OCI-LY7 (cell line): Measurements from ENCODE around the gene CSNK1G1. TPM values are rescaled to one million over a fixed set of nuclear protein-coding genes. Genes with fewer than 3 reads are reported as not detected.

ENCODE experiments used
- BruUV-seq: library from RNA; stranded (reverse); fragments of 400-500 nt; replicated peaks from 2 replicates; lab custom pipeline; 2021; lab: Mats Ljungman, UMichigan
- CTCF ChIA-PET: fragments of 300-600 bp; sonication (Branson Sonifier 250); formaldehyde crosslinking; loops from one replicate; lab custom pipeline; 2022; ENCODE audit warnings: antibody characterized with exemption; ENCODE audit not compliant: unreplicated experiment; lab: Charles Lee
- POLR2A ChIA-PET: fragments of 300-600 bp; sonication (Branson Sonifier 250); formaldehyde crosslinking; loops from one replicate; lab custom pipeline; 2022; ENCODE audit warnings: antibody characterized with exemption; lab: Charles Lee
- DNase-seq: peaks from one replicate; pipeline ENCODE4 v3.0.0-alpha.2; 2015; ENCODE audit warnings: low spot score
- H2AFZ ChIP-seq: fragments of 200-600 bp; sonication (generic), shearing (Covaris generic); 2 replicates; pipeline ENCODE4 v1.6.1; 2014; ENCODE audit warnings: mild to moderate bottlenecking, antibody characterized with exemption, low read length, moderate library complexity
- H3K27ac ChIP-seq: fragments of 200-600 bp; sonication (generic); 2 replicates; pipeline ENCODE4 v1.5.1; 2014; ENCODE audit warnings: mixed run types, low read depth, mild to moderate bottlenecking, moderate library complexity, low read length, inconsistent platforms; ENCODE audit not compliant: poor library complexity, severe bottlenecking
- H3K36me3 ChIP-seq: fragments of 200-600 bp; sonication (generic); 2 replicates; pipeline ENCODE4 v1.6.1; 2014; ENCODE audit warnings: mild to moderate bottlenecking, antibody characterized with exemption, low read length, moderate library complexity, mixed read lengths; ENCODE audit not compliant: insufficient read depth
- H3K4me1 ChIP-seq: fragments of 200-600 bp; sonication (generic); 2 replicates; pipeline ENCODE4 v1.5.1; 2014; ENCODE audit warnings: mild to moderate bottlenecking, low read length; ENCODE audit not compliant: insufficient read depth, poor library complexity, severe bottlenecking
- H3K4me2 ChIP-seq: fragments of 200-600 bp; sonication (generic); 2 replicates; pipeline ENCODE4 v1.6.1; 2014; ENCODE audit warnings: mild to moderate bottlenecking, low read length
- H3K4me3 ChIP-seq: fragments of 200-600 bp; sonication (generic); 2 replicates; pipeline ENCODE4 v1.5.1; 2014; ENCODE audit warnings: mild to moderate bottlenecking, low read depth, low read length; ENCODE audit not compliant: poor library complexity, severe bottlenecking
- H3K79me2 ChIP-seq: fragments of 200-600 bp; sonication (generic); 2 replicates; pipeline ENCODE4 v1.6.1; 2016; ENCODE audit warnings: low read depth, mild to moderate bottlenecking, low read length, moderate library complexity, mixed read lengths; ENCODE audit not compliant: insufficient read depth
- H3K9me2 ChIP-seq: fragments of 200-600 bp; sonication (generic); 2 replicates; pipeline ENCODE4 v1.6.1; 2016; ENCODE audit warnings: mild to moderate bottlenecking, low read length, mixed read lengths; ENCODE audit not compliant: insufficient read depth
- H3K9me3 ChIP-seq: fragments of 200-600 bp; sonication (generic); 2 replicates; pipeline ENCODE4 v1.6.1; 2014; ENCODE audit warnings: mild to moderate bottlenecking, mixed run types, low read length, mixed read lengths
- H4K20me1 ChIP-seq: fragments of 200-600 bp; sonication (generic); 2 replicates; pipeline ENCODE4 v1.6.1; 2014; ENCODE audit warnings: mild to moderate bottlenecking, antibody characterized with exemption, low read length, moderate library complexity, mixed read lengths; ENCODE audit not compliant: insufficient read depth
- EZH2phosphoT487 ChIP-seq: fragments of 200-600 bp; sonication (generic); IDR thresholded peaks from 2 replicates; pipeline ENCODE4 v1.6.1; 2018; ENCODE audit warnings: low read depth, borderline replicate concordance, mild to moderate bottlenecking, mixed run types, antibody characterized with exemption, low read length, moderate library complexity, mixed read lengths
- intact Hi-C: fragments of 100-400 bp; cut with micrococcal nuclease; formaldehyde crosslinking; loops from one replicate; pipeline ENCODE4 v1.10.0; 2022; ENCODE audit not compliant: unreplicated experiment
- total RNA-seq, 2 experiments: library from RNA; depleted of rRNA in 1 of 2; stranded (reverse); fragments of >200 nt in 1 of 2; shearing (Covaris generic) in 1 of 2; gene quantifications; 2 replicates each; pipeline ENCODE4 v1.2.3, GENCODE V29; 2014 to 2022
- TF ChIP-seq, protein P1 (sequence below): fragments of 200-600 bp; sonication (generic); conservative IDR thresholded peaks from 2 replicates; pipeline ENCODE4 v1.5.1; 2014; ENCODE audit warnings: mild to moderate bottlenecking, antibody characterized with exemption, low read length, moderate library complexity, mixed read lengths

CSNK1G1 gene
- total RNA-seq, 2 experiments from 2014 or later, result 8.8 to 14.1 TPM

DNA sequence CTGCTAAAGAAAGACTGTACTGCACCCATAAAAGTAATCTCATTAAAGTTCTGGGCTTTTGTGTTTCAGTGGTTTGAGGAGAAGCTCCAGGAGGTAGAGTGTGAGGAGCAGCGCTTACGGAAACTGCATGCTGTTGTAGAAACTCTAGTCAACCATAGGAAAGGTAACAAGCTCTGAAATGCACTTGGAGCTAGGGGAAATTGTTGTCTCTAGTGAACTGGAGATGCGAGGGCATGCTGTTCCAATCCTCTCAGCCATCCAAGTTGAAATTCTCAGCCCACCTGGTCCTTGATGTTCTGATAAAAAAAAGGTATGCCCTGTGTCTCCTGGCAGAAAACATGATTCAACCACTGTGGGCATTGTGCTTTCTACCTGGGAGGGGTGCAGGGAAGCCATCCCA is 225.8 kb downstream of the CSNK1G1 start:
- DNase-seq, result no peak
- Histone ChIP-seq H3K79me2 (no peaks in the 10 kb centered on the region), H3K4me2 (no peak overlapping the region), H3K9me2 (no peaks in the 10 kb centered on the region), H4K20me1 (no peaks in the 10 kb centered on the region), H3K9me3 (no peaks in the 10 kb centered on the region), H3K36me3 (peaks cover 91% of the 10 kb centered on the region), H3K27ac (no peak overlapping the region), H3K4me3 (no peak overlapping the region), H2AFZ (no peak overlapping the region), H3K4me1 (no peaks in the 10 kb centered on the region)
- no TSS peak for BruUV-seq
- TF ChIP-seq, protein P1, sequence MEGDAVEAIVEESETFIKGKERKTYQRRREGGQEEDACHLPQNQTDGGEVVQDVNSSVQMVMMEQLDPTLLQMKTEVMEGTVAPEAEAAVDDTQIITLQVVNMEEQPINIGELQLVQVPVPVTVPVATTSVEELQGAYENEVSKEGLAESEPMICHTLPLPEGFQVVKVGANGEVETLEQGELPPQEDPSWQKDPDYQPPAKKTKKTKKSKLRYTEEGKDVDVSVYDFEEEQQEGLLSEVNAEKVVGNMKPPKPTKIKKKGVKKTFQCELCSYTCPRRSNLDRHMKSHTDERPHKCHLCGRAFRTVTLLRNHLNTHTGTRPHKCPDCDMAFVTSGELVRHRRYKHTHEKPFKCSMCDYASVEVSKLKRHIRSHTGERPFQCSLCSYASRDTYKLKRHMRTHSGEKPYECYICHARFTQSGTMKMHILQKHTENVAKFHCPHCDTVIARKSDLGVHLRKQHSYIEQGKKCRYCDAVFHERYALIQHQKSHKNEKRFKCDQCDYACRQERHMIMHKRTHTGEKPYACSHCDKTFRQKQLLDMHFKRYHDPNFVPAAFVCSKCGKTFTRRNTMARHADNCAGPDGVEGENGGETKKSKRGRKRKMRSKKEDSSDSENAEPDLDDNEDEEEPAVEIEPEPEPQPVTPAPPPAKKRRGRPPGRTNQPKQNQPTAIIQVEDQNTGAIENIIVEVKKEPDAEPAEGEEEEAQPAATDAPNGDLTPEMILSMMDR, result no peak
- TF ChIP-seq EZH2phosphoT487, result no peak
- intact Hi-C loops, result no loop called here
- CTCF ChIA-PET, result no interaction called here
- POLR2A ChIA-PET, result interaction anchor here (0.6 to 0.9 kb wide), 2 partner anchors 9 to 55 kb away, joined by 3 to 5 read pairs; no protein-coding TSS in a partner anchor

DNA sequence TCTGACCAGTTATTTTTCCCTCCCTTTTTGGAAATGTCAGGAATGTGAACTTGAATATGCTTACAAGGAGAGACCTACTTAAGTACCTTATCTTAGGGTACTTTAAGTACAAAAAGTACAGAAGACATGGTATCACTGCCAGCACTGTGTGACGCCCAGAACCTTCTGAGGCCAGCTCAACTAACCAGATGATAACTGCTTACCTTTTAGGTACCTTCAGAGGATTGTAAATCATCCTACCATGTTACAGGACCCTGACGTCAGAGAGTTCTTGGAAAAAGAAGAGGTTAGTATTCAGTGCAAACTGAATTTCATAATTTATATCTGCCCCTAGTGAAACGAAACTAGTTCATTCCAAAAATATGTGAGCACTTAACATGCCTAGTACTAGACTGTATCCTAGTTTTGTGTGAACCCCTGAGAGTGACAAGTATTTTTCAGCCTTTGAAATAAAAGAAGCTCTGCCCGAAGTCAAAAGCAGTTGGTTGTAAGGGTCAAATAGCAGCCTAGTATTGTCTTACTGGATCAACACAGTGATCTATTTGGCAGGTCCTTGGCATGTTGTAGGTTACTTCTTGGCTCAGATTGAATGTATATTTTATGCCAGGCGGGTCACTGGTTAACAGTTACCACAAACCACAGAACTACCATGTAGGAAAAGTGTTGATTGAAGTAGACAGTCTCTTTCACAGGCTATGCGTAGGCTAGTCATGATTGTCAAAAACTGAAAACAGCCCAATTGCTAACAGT is 228.3 kb downstream of the CSNK1G1 start:
- Histone ChIP-seq H3K27ac (no peak overlapping the region), H3K79me2 (no peaks in the 10 kb centered on the region), H2AFZ (no peak overlapping the region), H4K20me1 (no peaks in the 10 kb centered on the region), H3K4me2 (no peak overlapping the region), H3K9me3 (no peaks in the 10 kb centered on the region), H3K4me3 (no peak overlapping the region), H3K9me2 (no peaks in the 10 kb centered on the region), H3K4me1 (no peaks in the 10 kb centered on the region), H3K36me3 (peaks cover 88% of the 10 kb centered on the region)
- intact Hi-C loops, result no loop called here
- no peak for DNase-seq
- TF ChIP-seq EZH2phosphoT487, result no peak
- TF ChIP-seq, protein P1, result no peak
- ChIA-PET CTCF (no interaction called here), POLR2A (no interaction called here)
- BruUV-seq, result no TSS peak

DNA sequence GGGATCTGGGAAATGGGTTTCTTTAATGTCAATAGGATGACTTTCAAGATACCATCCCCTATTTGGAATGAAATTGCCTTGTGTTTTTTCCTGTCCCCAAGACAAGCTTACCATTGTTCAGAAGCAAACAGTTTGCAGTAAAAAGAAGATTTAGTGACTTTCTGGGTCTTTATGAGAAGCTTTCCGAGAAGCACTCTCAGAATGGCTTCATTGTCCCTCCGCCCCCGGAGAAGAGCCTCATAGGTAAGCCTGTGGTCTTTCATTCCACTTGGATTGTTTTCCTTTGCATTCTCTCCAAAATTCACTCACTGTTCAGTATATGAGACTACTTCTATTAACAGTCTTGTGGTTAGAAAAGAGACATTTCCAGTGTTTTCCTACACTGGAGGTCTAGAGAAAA is 230.0 kb downstream of the CSNK1G1 start:
- ChIA-PET POLR2A (interaction anchor here (0.7 to 1.1 kb wide), 2 partner anchors 15 to 1139 kb away, joined by 5 to 7 read pairs; no protein-coding TSS in a partner anchor), CTCF (no interaction called here)
- Histone ChIP-seq H3K36me3 (peaks cover 86% of the 10 kb centered on the region), H3K4me1 (no peaks in the 10 kb centered on the region), H3K4me3 (no peak overlapping the region), H3K4me2 (no peak overlapping the region), H3K9me2 (no peaks in the 10 kb centered on the region), H3K9me3 (no peaks in the 10 kb centered on the region), H3K79me2 (no peaks in the 10 kb centered on the region), H2AFZ (no peak overlapping the region), H4K20me1 (no peaks in the 10 kb centered on the region), H3K27ac (no peak overlapping the region)
- DNase-seq, result no peak
- no peak for TF ChIP-seq EZH2phosphoT487
- TF ChIP-seq, protein P1, result no peak
- BruUV-seq, result no TSS peak
- intact Hi-C loops, result no loop called here
